ENCODE data around the gene HOXA1.
A peak's percentile ranks its signal among the peaks of the same experiment; 100 is the strongest.

HOXA1 gene

DNA sequence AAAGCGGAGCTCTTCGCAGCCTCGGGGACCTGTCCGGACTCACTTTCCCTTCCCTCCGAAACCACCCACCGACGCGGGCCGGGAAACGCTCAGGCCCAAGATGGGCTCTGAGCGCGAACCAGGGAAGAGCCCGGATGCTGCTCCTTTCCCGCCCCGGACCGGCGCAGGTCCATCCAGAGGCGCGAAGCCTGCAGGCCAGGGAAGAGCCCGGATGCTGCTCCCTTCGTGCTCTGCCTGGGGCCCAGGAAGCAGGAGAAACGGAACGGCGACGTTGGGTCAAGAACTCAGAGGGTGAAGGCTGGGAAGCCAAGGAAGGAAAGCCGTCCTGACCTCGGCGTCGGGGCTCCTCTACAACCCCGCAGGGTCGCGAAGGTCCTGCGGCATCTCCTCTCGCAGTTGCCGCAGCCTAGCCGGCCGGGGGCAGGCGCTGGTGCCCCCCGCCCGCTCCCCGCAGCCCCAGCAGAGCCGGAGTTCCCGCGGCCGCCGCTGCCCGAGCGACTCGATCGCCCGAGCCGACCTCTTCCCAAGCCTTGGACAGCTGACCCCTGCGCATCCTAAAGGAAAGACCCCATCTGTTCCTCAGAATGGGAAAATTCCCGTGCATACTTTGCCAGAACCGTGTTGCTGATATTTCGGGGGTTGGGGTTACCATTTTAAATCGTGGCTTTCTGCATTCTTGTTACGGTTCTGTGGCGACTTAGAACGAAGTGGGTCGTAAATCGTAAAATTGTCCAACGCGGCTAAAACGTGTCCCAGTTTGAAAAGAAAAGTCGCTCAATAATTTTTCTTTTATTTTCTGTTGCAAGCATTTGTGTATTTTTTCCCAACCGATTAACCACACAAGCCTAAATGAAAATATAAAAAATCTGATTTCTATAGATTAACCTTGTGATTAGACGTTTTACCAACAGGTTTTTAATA is 7.5 kb downstream of the HOXA1 start:
- TF ChIP-seq, protein P1, sequence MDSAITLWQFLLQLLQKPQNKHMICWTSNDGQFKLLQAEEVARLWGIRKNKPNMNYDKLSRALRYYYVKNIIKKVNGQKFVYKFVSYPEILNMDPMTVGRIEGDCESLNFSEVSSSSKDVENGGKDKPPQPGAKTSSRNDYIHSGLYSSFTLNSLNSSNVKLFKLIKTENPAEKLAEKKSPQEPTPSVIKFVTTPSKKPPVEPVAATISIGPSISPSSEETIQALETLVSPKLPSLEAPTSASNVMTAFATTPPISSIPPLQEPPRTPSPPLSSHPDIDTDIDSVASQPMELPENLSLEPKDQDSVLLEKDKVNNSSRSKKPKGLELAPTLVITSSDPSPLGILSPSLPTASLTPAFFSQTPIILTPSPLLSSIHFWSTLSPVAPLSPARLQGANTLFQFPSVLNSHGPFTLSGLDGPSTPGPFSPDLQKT (IDR thresholded peaks at IDR 0.05; ENCODE audit: borderline replicate concordance, low read depth, low read length), result no peak
- no peak for TF ChIP-seq ZNF274 (IDR thresholded peaks at IDR 0.05; ENCODE audit: low read length)
- no peak for TF ChIP-seq ZNF274 (tag by site-specific recombination; IDR thresholded peaks at IDR 0.05; ENCODE audit: borderline replicate concordance)
- no peak for TF ChIP-seq ZNF133 (tag by site-specific recombination; IDR thresholded peaks at IDR 0.05)
- no peak for TF ChIP-seq BCL6B (tag by site-specific recombination; IDR thresholded peaks at IDR 0.05)
- no peak for TF ChIP-seq ZNF473 (tag by site-specific recombination; IDR thresholded peaks at IDR 0.05)
- no peak for TF ChIP-seq ZNF24 (tag by site-specific recombination; IDR thresholded peaks at IDR 0.05)
- TF ChIP-seq, protein P2, sequence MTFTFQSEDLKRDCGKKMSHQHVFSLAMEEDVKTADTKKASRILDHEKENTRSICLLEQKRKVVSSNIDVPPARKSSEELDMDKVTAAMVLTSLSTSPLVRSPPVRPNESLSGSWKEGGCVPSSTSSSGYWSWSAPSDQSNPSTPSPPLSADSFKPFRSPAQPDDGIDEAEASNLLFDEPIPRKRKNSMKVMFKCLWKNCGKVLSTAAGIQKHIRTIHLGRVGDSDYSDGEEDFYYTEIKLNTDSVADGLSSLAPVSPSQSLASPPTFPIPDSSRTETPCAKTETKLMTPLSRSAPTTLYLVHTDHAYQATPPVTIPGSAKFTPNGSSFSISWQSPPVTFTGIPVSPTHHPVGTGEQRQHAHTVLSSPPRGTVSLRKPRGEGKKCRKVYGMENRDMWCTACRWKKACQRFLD (tag by site-specific recombination; IDR thresholded peaks at IDR 0.05), result no peak
- TF ChIP-seq ZNF670 (tag by site-specific recombination; IDR thresholded peaks at IDR 0.05; ENCODE audit: low read depth), result no peak
- TF ChIP-seq PRDM4 (tag by site-specific recombination; IDR thresholded peaks at IDR 0.05), result no peak
- no peak for TF ChIP-seq OSR2 (tag by site-specific recombination; IDR thresholded peaks at IDR 0.05)
- no peak for TF ChIP-seq ZNF626 (tag by site-specific recombination; IDR thresholded peaks at IDR 0.05)
- H3K4me1 ChIP-seq (ENCODE audit: control insufficient read depth, insufficient read depth, low read length), result peaks cover 27% of the 10 kb centered on the region
- ChIA-PET POLR2A (no interaction called here), CTCF (no interaction called here)
- no peak overlapping the region for H3K4me3 ChIP-seq (ENCODE audit: low read depth, low read length)
- H3K27ac ChIP-seq (ENCODE audit: extremely low read depth, low read depth, low read length), result no peak overlapping the region
- no peaks in the 10 kb centered on the region for H3K36me3 ChIP-seq (ENCODE audit: control insufficient read depth in 2 of 2, insufficient read depth in 1 of 2, low read length in 2 of 2)
- H3K9me3 ChIP-seq (ENCODE audit: control insufficient read depth, insufficient read depth, low read depth, low read length), result no peaks in the 10 kb centered on the region

DNA sequence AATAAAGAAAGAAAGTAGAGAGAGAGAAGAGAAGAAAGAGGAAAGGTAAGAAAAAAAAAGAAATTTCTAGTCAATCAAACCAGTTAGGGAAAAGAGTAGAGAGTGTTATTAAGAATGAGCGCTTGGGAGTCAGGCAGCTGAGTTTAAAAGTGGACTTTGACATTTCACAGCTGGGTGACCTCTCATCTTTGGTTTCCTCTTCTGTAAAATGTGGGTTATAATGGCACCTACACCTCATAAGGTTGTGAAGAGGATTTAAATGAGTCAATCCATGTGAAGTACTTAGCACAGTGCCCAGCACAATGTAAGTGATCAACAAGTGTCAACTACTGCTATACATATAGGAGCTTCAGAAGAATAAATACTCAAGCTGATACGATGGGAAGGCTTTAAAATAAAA is 12.2 kb downstream of the HOXA1 start:
- Histone ChIP-seq H3K27ac (ENCODE audit: extremely low read depth, low read depth, low read length) (no peak overlapping the region), H3K4me3 (ENCODE audit: low read depth, low read length) (no peak overlapping the region), H3K9me3 (ENCODE audit: control insufficient read depth, insufficient read depth, low read depth, low read length) (no peaks in the 10 kb centered on the region), H3K36me3 (ENCODE audit: control insufficient read depth in 2 of 2, insufficient read depth in 1 of 2, low read length in 2 of 2) (no peaks in the 10 kb centered on the region), H3K4me1 (ENCODE audit: control insufficient read depth, insufficient read depth, low read length) (peaks cover 2% of the 10 kb centered on the region; the same call in 1 of the 2 replicates)
- ChIA-PET CTCF (interaction anchor here (0.7 to 1.2 kb wide), 3 partner anchors 37 to 224 kb away, joined by 3 read pairs; partner anchors contain the start of gene HOXA5), POLR2A (interaction anchor here (1.1 to 1.4 kb wide), 3 partner anchors 10 to 30 kb away, joined by 3 to 4 read pairs (median 4); no protein-coding TSS in a partner anchor)
- TF ChIP-seq PRDM1 (tag by site-specific recombination; IDR thresholded peaks at IDR 0.05), result 0 out of 2 replicates have a peak, but pooled peaks have one; percentile 12
- TF ChIP-seq SCRT2 (tag by site-specific recombination; IDR thresholded peaks at IDR 0.05), result peak; percentile 64; the same call in 1 of the 2 replicates
- no peak for TF ChIP-seq ZNF133 (tag by site-specific recombination; IDR thresholded peaks at IDR 0.05)
- no peak for TF ChIP-seq SP2 (tag by site-specific recombination; IDR thresholded peaks at IDR 0.05)

All from HEK293 (cell line).